SK-N-SH (cell line): ENCODE results near the gene IL16.

Source experiments
- CHD2 ChIP-seq: fragments of 150-350 bp; IDR thresholded peaks from 2 replicates; pipeline ENCODE4 v1.6.1; 2018; ENCODE audit warnings: low read length; ENCODE audit not compliant: partially characterized antibody
- CTCF ChIP-seq: fragments of 200-600 bp; sonication (generic); IDR thresholded peaks from 2 replicates; pipeline ENCODE4 v1.6.1; 2017; ENCODE audit warnings: antibody characterized with exemption, mild to moderate bottlenecking, moderate library complexity
- ELF1 ChIP-seq: IDR thresholded peaks from 2 replicates; pipeline ENCODE4 v1.4.0; 2012
- FOXJ3 ChIP-seq: sonication (generic); formaldehyde crosslinking; IDR thresholded peaks from 2 replicates; pipeline ENCODE4 v1.5.1; 2020; ENCODE audit warnings: mild to moderate bottlenecking, missing genetic modification reagents
- POLR2AphosphoS5 ChIP-seq: IDR thresholded peaks from 2 replicates; pipeline ENCODE4 v1.6.1; 2012; ENCODE audit warnings: low read depth, low read length
- RAD21 ChIP-seq: IDR thresholded peaks from 2 replicates; pipeline ENCODE4 v1.6.1; 2012; ENCODE audit warnings: mild to moderate bottlenecking, low read length
- RCOR1 ChIP-seq: fragments of 150-350 bp; IDR thresholded peaks from 2 replicates; pipeline ENCODE4 v1.6.1; 2017; ENCODE audit warnings: antibody characterized with exemption, low read length
- REST ChIP-seq: IDR thresholded peaks from 2 replicates; pipeline ENCODE4 v1.6.1; 2012; ENCODE audit warnings: mild to moderate bottlenecking, low read depth, low read length, moderate library complexity
- USF2 ChIP-seq: fragments of 150-350 bp; IDR thresholded peaks from 2 replicates; pipeline ENCODE4 v1.6.1; 2017; ENCODE audit warnings: antibody characterized with exemption, low read length, low read depth, borderline replicate concordance
- YY1 ChIP-seq: IDR thresholded peaks from 2 replicates; pipeline ENCODE4 v1.4.0; 2012; ENCODE audit warnings: low read depth, mild to moderate bottlenecking

- no peak for TF ChIP-seq REST
- no peak for TF ChIP-seq CTCF
- TF ChIP-seq YY1, result no peak
- no peak for TF ChIP-seq POLR2AphosphoS5
- TF ChIP-seq RAD21, result no peak
- no peak for TF ChIP-seq ELF1
- no peak for TF ChIP-seq CHD2
- TF ChIP-seq FOXJ3 (CRISPR knock-in tag), result no peak
- TF ChIP-seq USF2, result no peak
- no peak for TF ChIP-seq RCOR1
Observed at GRCh38 chr15:81295486-81296121, 98.9 kb downstream of the IL16 start.
